GM19099 (cell line): ENCODE results near the gene COL7A1.

Experiments
- POLR2A ChIP-seq: IDR thresholded peaks from 3 replicates; pipeline ENCODE4 v1.6.1; 2011; ENCODE audit warnings: low read depth; ENCODE audit not compliant: insufficient read length; ENCODE audit errors: extremely low read depth

The COL7A1 gene

GRCh38 chr3:48528048-48528447, 67.1 kb downstream of the COL7A1 start:
- no peak for TF ChIP-seq POLR2A

GRCh38 chr3:48524970-48525369, 70.2 kb downstream of the COL7A1 start:
- no peak for TF ChIP-seq POLR2A

- TF ChIP-seq POLR2A, result no peak
Observed at GRCh38 chr3:48521635-48522034, 73.5 kb downstream of the COL7A1 start.

- TF ChIP-seq POLR2A, result no peak
Observed at GRCh38 chr3:48519277-48519643, 75.9 kb downstream of the COL7A1 start.

- TF ChIP-seq POLR2A, result no peak
Observed at GRCh38 chr3:48518638-48519276, 76.4 kb downstream of the COL7A1 start.

- no peak for TF ChIP-seq POLR2A
Observed at GRCh38 chr3:48518069-48518468, 77.1 kb downstream of the COL7A1 start.

GRCh38 chr3:48516571-48516970, 78.6 kb downstream of the COL7A1 start:
- TF ChIP-seq POLR2A, result no peak

GRCh38 chr3:48514431-48515227, 80.5 kb downstream of the COL7A1 start:
- TF ChIP-seq POLR2A, result no peak
